Esophagus (tissue), 2 donors: ENCODE data around the gene NTN4. TPM values are rescaled to one million over a fixed set of nuclear protein-coding genes. Genes with fewer than 3 reads are reported as not detected.
A peak's percentile ranks its signal among the peaks of the same experiment; 100 is the strongest.

Experiments
- H3K27ac ChIP-seq, 2 donors: one replicate each; pipeline ENCODE4 v1.5.1; 2013; ENCODE audit warnings: low read depth in 2 of 2, mild to moderate bottlenecking in 2 of 2, inconsistent platforms in 1 of 2, low read length in 1 of 2, moderate library complexity in 1 of 2
- H3K27me3 ChIP-seq, 2 donors: one replicate each; pipeline ENCODE4 v1.6.1; 2013; ENCODE audit warnings: low read length in 2 of 2, control low read depth in 1 of 2, mild to moderate bottlenecking in 1 of 2; ENCODE audit not compliant: insufficient read depth in 2 of 2, control insufficient read depth in 1 of 2
- H3K36me3 ChIP-seq, 2 donors: one replicate each; pipeline ENCODE4 v1.6.1; 2013; ENCODE audit warnings: low read length in 1 of 2; ENCODE audit not compliant: control insufficient read depth in 2 of 2, insufficient read depth in 2 of 2
- H3K4me1 ChIP-seq, 2 donors: one replicate each; pipeline ENCODE4 v1.6.1; 2013; ENCODE audit warnings: low read length in 1 of 2; ENCODE audit not compliant: control insufficient read depth in 2 of 2, insufficient read depth in 2 of 2
- H3K4me3 ChIP-seq, 2 donors: one replicate each; pipeline ENCODE4 v1.5.1; 2013; ENCODE audit warnings: low read length in 2 of 2, mild to moderate bottlenecking in 2 of 2, low read depth in 1 of 2, moderate library complexity in 1 of 2
- H3K9me3 ChIP-seq, 2 donors: one replicate each; pipeline ENCODE4 v1.6.1; 2013; ENCODE audit warnings: mild to moderate bottlenecking in 2 of 2, low read depth in 1 of 2, low read length in 1 of 2, moderate library complexity in 1 of 2; ENCODE audit not compliant: control insufficient read depth in 2 of 2, insufficient read depth in 1 of 2
- WGBS, 2 donors: extraction: QIAGEN DNeasy Blood & Tissue Kit; methylation state at CpG; one replicate each; pipeline ENCODE4 v1.1.7; 2013; 5-methylcytosine and 5-hydroxymethylcytosine counted together
- polyA plus RNA-seq, 2 donors: library from polyadenylated mRNA; stranded (reverse); fragments of 200-250 nt; gene quantifications; one replicate each; pipeline ENCODE4 v1.2.3, GENCODE V29; 2013
- donor health status: healthy with polysubstance abuse.
- donor health status: Bipolar disorder and iron deficiency.

NTN4 gene
- polyA plus RNA-seq, 2 donors = 3.8 to 6.2 TPM

DNA sequence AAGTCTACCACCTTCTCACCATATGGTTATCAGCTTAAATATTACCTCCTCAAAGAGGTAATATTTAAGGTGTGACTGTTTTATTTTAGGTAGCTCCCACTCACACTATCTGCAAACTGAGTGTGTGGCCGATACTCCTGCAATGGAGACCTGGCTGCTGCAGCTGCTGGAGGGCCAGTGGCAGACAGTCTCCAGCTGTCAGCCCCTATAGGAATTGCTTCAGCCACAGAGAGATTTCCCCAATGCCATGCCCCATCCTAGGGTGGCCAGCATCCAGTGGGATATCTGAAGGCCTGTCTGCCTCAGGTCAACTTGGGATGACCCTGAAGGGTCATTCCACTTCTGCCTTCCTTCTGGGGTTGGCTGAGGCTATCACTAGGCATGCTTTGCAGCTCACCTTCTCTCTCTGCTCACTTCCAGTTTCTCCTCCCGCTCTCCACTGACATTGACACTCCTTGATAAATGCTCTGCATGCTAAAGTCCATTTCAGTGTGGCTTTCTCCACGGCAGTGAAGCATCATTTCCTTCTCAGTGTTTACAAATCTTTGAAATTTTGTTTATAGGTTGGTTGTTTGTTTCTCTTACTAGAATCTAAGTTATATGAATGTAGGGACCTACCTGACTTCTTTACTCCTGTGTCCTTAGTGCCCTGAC lies 149.1 kb downstream of the NTN4 start:
- 57 to 62% methylated on average over 3 of the region's 3 CpGs for WGBS, 2 donors
- Histone ChIP-seq H3K36me3 (no peaks in the 10 kb centered on the region), H3K9me3 (peaks cover 0 to 3% of the 10 kb centered on the region in 2 donors), H3K27ac (no peak overlapping the region), H3K4me1 (no peaks in the 10 kb centered on the region), H3K4me3 (no peak overlapping the region), H3K27me3 (no peaks in the 10 kb centered on the region)

DNA sequence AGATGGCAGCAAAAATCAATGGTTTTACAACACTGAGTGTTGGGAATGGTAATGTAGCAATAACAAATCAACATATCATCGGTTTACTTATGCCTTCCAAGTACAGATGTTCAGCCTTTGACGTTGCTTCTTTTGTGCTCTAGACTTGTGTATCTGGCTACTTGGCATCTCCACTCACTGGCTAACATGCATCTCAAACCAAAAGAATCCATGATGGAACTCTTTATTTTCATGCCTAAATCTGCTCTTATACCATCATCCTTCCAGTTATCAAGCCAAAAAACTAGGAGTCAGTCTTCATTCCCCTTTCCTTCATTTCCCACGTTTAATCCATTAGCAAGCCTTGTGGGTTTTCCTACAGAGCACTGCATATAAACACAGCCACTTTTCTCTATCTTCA lies 150.0 kb downstream of the NTN4 start:
- H3K36me3 ChIP-seq = no peaks in the 10 kb centered on the region
- H3K9me3 ChIP-seq = peaks cover 0 to 3% of the 10 kb centered on the region in 2 donors
- H3K4me3 ChIP-seq = no peak overlapping the region
- H3K4me1 ChIP-seq = no peaks in the 10 kb centered on the region
- H3K27me3 ChIP-seq = no peaks in the 10 kb centered on the region
- WGBS, 2 donors = 79 to 80% methylated on average over 3 of the region's 3 CpGs
- H3K27ac ChIP-seq = no peak overlapping the region

DNA sequence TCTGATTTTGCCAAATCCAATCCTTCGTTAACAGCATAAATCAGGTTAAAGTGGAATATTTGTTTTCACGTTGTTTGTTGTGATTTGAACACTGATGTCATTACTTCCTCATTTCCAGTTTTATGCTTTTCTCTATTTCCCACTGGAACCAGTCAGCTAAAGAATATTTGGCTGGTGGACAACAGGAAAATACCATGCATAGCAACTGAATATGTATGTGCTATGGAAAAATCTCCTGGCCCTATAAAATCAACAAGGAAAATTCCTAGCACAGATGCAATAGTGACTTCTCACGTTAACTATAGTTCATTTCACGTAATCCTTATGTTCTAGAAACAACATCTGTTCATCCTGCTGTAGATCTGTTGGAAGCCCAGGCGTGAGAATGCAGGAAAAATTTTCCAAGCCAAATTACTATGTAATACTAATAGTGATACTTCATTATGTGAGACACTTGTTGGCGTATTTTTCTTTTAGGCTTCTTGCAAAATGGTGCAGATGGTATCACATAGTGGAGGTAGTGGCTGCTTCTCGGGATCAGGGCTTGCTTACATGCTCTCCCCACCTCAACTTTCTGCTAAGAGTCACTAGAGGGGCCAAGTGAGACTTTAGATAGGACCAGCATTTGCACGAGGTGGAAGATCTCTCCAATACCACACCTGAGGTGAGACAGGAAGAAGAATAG lies 153.0 kb downstream of the NTN4 start:
- WGBS, 2 donors = 60 to 61% methylated on average over 8 of the region's 8 CpGs
- H3K9me3 ChIP-seq = no peaks in the 10 kb centered on the region
- no peaks in the 10 kb centered on the region for H3K36me3 ChIP-seq
- no peak overlapping the region for H3K27ac ChIP-seq
- no peaks in the 10 kb centered on the region for H3K4me1 ChIP-seq
- H3K27me3 ChIP-seq = no peaks in the 10 kb centered on the region
- H3K4me3 ChIP-seq = no peak overlapping the region

DNA sequence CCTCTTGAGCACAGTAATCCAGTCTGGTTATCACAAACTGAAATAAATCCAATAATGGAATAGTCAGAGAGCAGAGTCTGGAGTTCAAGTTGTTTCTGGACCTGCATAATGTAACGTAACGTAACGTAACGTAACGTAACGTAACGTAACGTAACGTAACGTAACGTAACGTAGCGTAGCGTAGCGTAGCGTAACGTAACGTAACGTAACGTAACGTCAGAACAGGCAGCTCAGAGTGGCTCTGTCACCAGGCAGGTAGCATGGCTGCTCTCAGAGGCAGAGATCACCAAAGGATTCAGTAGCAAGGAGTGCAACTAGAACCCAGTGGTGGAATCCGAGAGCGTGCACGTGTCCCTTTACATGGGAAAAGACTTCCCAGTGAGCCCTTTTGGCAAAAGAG lies 153.6 kb downstream of the NTN4 start:
- 88 to 91% methylated on average over 24 of the region's 24 CpGs for WGBS, 2 donors
- Histone ChIP-seq H3K27ac (no peak overlapping the region), H3K9me3 (no peaks in the 10 kb centered on the region), H3K4me1 (no peaks in the 10 kb centered on the region), H3K4me3 (no peak overlapping the region), H3K36me3 (no peaks in the 10 kb centered on the region), H3K27me3 (no peaks in the 10 kb centered on the region)

DNA sequence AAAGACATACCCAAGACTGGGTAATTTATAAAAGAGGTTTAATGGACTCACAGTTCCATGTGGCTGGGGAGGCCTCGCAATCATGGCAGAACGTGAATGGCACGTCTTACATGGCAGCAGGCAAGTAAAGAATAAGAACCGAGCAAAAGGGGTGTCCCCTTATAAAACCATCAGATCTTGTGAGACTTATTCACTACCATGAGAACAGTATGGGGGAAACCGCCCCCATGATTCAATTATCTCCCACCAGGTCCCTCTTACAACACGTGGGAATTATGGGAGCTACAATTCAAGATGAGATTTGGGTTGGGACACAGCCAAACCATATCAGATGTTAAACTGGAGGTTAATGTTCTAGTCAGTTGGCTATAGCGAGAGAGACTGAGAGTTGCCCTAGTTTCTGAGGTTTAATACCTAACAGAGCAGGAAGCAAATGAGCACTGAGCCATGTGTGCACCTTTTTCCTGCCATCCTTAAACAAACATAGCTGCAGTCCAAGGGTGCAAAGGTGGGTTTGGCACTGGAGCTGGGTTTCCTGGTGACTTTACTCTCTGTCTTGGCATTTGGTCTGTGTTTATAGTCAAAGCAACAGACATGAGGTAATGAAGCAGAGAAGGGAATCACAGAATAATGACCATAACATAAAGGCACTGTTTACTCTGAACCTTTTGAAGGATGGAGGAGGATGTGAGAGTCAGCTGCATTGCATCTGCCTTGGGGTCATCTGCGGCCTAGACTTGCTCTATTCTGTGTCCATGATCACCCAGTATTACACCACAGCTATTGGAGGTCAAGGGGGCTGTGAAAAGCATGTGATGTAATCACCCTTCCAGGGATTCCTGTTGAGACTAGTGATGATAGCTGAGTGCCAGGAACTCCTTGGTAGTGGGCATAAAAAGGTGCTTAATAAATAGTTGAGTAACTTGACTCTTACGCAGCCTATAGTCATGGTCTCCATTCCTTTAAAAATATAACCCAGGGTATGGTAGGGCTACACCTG lies 155.6 kb downstream of the NTN4 start:
- WGBS, 2 donors = 65 to 70% methylated on average over 9 of the region's 9 CpGs
- no peaks in the 10 kb centered on the region for H3K27me3 ChIP-seq
- no peaks in the 10 kb centered on the region for H3K36me3 ChIP-seq
- peak overlapping the region in 1 of 2 donors; percentile 38 for H3K27ac ChIP-seq
- no peaks in the 10 kb centered on the region for H3K4me1 ChIP-seq
- H3K4me3 ChIP-seq = no peak overlapping the region
- H3K9me3 ChIP-seq = no peaks in the 10 kb centered on the region

DNA sequence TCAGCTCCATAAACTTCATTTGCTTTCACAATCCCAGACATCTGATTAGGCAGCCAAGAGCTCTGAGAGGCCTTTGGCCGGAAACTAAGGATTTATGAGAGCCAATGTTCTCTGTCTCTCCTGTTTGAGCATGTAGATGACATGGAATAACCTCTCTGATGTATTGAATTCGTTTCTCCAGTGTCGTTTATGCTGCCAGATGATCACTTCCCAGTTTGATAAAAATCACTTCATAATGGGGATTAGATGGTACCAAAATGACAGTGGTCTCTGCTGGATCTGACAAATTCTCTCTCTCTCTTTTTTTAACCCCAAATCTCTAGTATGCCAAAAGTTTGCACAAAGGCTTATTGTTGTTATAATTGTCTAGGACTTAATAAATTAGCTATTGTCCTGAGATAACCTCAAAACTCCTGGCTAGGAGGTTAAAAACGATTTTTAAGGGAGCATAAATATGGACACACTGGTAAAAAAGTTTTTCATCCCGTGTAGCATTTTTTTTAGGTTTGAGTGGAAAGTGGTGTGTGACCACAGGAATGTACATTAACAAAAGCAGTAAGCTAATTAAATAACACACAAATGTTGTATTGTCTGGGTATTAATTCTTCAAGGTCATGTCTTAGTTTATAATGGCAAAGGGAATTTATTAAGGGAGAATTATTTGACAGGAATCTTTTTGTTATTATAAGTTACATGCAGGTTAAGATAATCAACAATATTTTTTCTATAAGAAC lies 156.7 kb downstream of the NTN4 start:
- no peak overlapping the region for H3K4me3 ChIP-seq
- 15 to 23% methylated on average over 5 of the region's 5 CpGs for WGBS, 2 donors
- H3K9me3 ChIP-seq = no peaks in the 10 kb centered on the region
- no peaks in the 10 kb centered on the region for H3K36me3 ChIP-seq
- H3K27me3 ChIP-seq = no peaks in the 10 kb centered on the region
- H3K27ac ChIP-seq = peak overlapping the region; percentile 45 to 52
- H3K4me1 ChIP-seq = no peaks in the 10 kb centered on the region

DNA sequence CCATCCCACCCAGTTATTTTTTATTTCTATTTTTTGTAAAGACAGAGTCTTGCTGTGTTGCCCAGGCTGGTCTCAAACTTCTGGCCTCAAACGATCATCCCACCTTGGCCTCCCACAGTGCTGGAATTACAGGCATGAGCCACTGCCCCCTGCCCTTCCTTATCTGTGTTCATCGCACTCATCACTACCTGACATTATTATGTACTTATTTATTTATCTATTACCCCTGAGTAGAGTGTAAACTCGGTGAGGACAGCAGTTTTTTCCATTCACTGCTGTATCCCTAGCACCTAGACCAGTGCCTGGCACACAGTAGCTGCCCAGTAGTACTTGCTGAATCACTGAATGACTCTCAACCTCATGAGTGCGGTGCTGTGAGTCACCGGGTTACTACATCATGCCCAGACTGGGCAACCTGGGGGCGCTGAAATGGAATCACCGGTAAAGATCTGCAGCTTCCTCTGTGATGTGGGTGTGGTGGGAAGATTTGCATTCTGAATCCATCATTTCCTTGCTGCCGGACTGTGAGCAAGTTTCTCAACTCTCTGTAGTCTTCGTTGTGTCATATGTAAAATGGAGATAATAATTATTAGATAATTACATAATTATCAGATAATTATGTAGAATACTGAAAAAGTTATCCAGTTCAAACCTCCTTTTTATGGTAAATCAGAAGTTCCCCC lies 157.4 kb downstream of the NTN4 start:
- no peaks in the 10 kb centered on the region for H3K27me3 ChIP-seq
- H3K4me3 ChIP-seq = no peak overlapping the region
- H3K4me1 ChIP-seq = no peaks in the 10 kb centered on the region
- H3K27ac ChIP-seq = peak overlapping the region; percentile 54 to 80
- 51 to 59% methylated on average over 9 of the region's 9 CpGs for WGBS, 2 donors
- no peaks in the 10 kb centered on the region for H3K36me3 ChIP-seq
- H3K9me3 ChIP-seq = no peaks in the 10 kb centered on the region

DNA sequence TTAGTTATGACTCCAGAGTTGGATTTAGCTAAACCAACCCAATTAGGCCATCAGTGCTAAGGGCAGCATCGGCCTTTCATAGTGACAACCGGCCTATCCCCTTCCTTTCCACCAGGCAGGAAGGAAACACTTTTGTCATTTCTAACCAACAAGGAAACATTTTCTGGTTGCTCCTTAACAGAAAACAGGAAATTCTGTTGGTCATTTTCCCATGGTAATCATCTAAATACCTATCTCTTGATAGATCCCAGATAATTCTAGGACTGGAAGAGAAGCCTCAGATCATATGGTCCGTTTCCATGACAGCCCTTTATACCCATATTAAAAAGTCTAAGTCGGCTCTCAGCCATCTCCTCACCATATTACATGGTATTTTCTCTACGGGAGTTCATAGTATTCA lies 160.1 kb downstream of the NTN4 start:
- H3K4me3 ChIP-seq = no peak overlapping the region
- H3K27me3 ChIP-seq = no peaks in the 10 kb centered on the region
- no peaks in the 10 kb centered on the region for H3K36me3 ChIP-seq
- H3K4me1 ChIP-seq = no peaks in the 10 kb centered on the region
- WGBS, 2 donors = 82 to 83% methylated on average over 5 of the region's 5 CpGs
- H3K9me3 ChIP-seq = no peaks in the 10 kb centered on the region
- no peak overlapping the region for H3K27ac ChIP-seq
